Activated B cell treated with CpG ODN at 0.5 μM for 24 hours (primary cell): ENCODE results near the gene MYD88. TPM values are rescaled to one million over a fixed set of nuclear protein-coding genes. Genes with fewer than 3 reads are reported as not detected.

Source experiments
- ATAC-seq: fragments of 200-7000 bp; cut with Tn5 transposase; one replicate; pipeline ENCODE4 v1.10.0; 2021; ENCODE audit warnings: low read depth, mild to moderate bottlenecking, moderate library complexity
- CTCF ChIA-PET: fragments of 350-600 bp; sonication (Branson Sonifier 250); formaldehyde crosslinking; loops from one replicate; lab custom pipeline; 2021; ENCODE audit warnings: antibody characterized with exemption; lab: Charles Lee
- POLR2A ChIA-PET: fragments of 350-600 bp; sonication (Branson Sonifier 250); formaldehyde crosslinking; loops from one replicate; lab custom pipeline; 2021; ENCODE audit warnings: antibody characterized with exemption; lab: Charles Lee
- DNase-seq: peaks from one replicate; pipeline ENCODE4 v3.0.0; 2022
- H3K27ac Mint-ChIP-seq: one replicate; pipeline ENCODE4 v1.8.0; 2020; ENCODE audit warnings: mixed read lengths
- H3K27me3 Mint-ChIP-seq: one replicate; pipeline ENCODE4 v1.8.0; 2021; ENCODE audit warnings: mixed read lengths
- H3K36me3 Mint-ChIP-seq: one replicate; pipeline ENCODE4 v1.8.0; 2021; ENCODE audit warnings: low read depth, mixed read lengths
- H3K4me1 Mint-ChIP-seq: one replicate; pipeline ENCODE4 v1.8.0; 2021; ENCODE audit warnings: mixed read lengths
- H3K4me3 Mint-ChIP-seq: one replicate; pipeline ENCODE4 v1.8.0; 2020; ENCODE audit warnings: mild to moderate bottlenecking, mixed read lengths
- H3K9me3 Mint-ChIP-seq: one replicate; pipeline ENCODE4 v1.8.0; 2020; ENCODE audit warnings: mixed read lengths
- CTCF ChIP-seq: fragments of 200-600 bp; IDR thresholded peaks from one replicate; pipeline ENCODE4 v1.8.0; 2022; ENCODE audit warnings: antibody characterized with exemption, mild to moderate bottlenecking
- intact Hi-C: fragments of 100-400 bp; cut with micrococcal nuclease; formaldehyde crosslinking; loops from one replicate; pipeline ENCODE4 v1.15.1; 2024
- total RNA-seq: library from RNA; stranded (reverse); gene quantifications from 2 replicates; pipeline ENCODE4 v1.2.3, GENCODE V29; 2022

Gene MYD88
- total RNA-seq, 1 donor from 2014 or later = 62.7 TPM

GRCh38 chr3:38136777-38137614, 1.5 kb upstream of the MYD88 start, which contains the start of gene ACAA1:
TSS of gene ACAA1 (minus strand) at chr3:38137127. CDS start at chr3:38137035, 92 bp downstream.
- Mint-ChIP-seq H3K36me3 (peaks cover 55% of the 10 kb centered on the region), H3K4me1 (peaks cover 66% of the 10 kb centered on the region), H3K9me3 (no peaks in the 10 kb centered on the region), H3K4me3 (peak within 1 kb of the TSS; percentile 97), H3K27ac (peak within 1 kb of the TSS; percentile 99), H3K27me3 (no peaks in the 10 kb centered on the region)
- DNase-seq = peak; percentile 90
- intact Hi-C loops = loop anchor here (1.0 to 5.0 kb wide), 9 partner anchors 17 to 1270 kb away; partner anchors contain the start of genes DLEC1, EPM2AIP1, EXOG and MLH1
- CTCF ChIA-PET = interaction anchor here (0.8 to 1.2 kb wide), 5 partner anchors 21 to 210 kb away, joined by 3 to 7 read pairs (median 3); partner anchors contain the start of genes OXSR1 and XYLB
- TF ChIP-seq CTCF = no peak
- peak; percentile 92 for ATAC-seq
- POLR2A ChIA-PET = interaction anchor here (0.7 to 8.4 kb wide), 21 partner anchors 9 to 1269 kb away, joined by 3 to 217 read pairs (median 4); partner anchors contain the start of genes ACVR2B, DLEC1, EPM2AIP1 and EXOG

DNA sequence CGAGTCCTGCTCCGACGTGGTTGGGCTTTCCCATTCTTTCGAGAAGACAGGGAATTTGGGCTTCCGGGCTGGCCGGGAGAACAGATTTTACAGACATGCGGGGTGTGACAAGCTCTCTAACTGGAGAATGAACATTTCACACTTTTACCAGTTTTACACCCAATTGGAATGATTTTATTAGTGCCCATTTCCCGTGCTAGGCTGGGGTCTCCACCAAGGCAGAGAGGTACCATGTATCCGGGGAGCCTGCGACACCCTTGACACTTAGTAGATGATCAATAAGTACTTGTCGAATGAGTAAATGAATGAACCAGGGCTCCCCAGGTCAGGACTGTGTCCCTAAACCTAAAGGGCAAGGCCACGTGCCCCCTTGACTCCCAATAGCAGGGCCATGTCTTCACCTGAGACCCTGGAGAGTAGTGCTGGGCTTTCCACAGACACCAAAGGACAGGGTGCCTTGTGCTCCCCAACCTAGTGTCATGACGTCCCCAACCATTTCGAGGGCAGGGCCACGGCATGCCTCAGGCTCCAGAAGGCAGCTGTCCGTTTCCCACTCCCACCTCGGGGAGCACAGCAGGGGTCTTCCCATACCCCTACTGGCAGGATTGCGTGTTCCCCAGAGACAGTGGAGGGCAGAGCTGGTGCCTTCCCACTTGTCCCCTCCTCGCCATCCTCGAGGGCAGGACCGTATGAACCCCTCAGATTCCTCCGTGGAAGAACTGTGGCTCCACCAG, 679 bp upstream of the MYD88 start:
- no peaks in the 10 kb centered on the region for H3K27me3 Mint-ChIP-seq
- peaks cover 69% of the 10 kb centered on the region for H3K4me1 Mint-ChIP-seq
- ATAC-seq (no peak), DNase-seq (peak; percentile 36)
- ChIA-PET POLR2A (interaction anchor here (0.7 to 8.4 kb wide), 19 partner anchors 10 to 1269 kb away, joined by 3 to 217 read pairs (median 5); partner anchors contain the start of genes ACVR2B, DLEC1, EPM2AIP1 and EXOG), CTCF (interaction anchor here (0.8 to 1.2 kb wide), 4 partner anchors 22 to 209 kb away, joined by 3 to 7 read pairs (median 3); partner anchors contain the start of genes OXSR1 and XYLB)
- intact Hi-C loops = loop anchor here (1.0 to 5.0 kb wide), 11 partner anchors 17 to 1269 kb away; partner anchors contain the start of genes DLEC1, EPM2AIP1, EXOG and MLH1
- peak overlapping the region; percentile 99 for H3K27ac Mint-ChIP-seq
- H3K36me3 Mint-ChIP-seq = peaks cover 56% of the 10 kb centered on the region
- TF ChIP-seq CTCF = no peak
- no peaks in the 10 kb centered on the region for H3K9me3 Mint-ChIP-seq
- peak overlapping the region; percentile 97 for H3K4me3 Mint-ChIP-seq

GRCh38 chr3:38139191-38139590, 730 bp downstream of the MYD88 start:
- Mint-ChIP-seq H3K36me3 (peaks cover 46% of the 10 kb centered on the region), H3K4me3 (peak overlapping the region; percentile 97), H3K27ac (peak overlapping the region; percentile 99), H3K4me1 (peaks cover 73% of the 10 kb centered on the region), H3K9me3 (no peaks in the 10 kb centered on the region), H3K27me3 (no peaks in the 10 kb centered on the region)
- intact Hi-C loops = loop anchor here (1.0 to 5.0 kb wide), 4 partner anchors 10 to 1012 kb away; partner anchors contain the start of gene XYLB
- no peak for ATAC-seq
- CTCF ChIA-PET = interaction anchor here (1.4 to 1.7 kb wide), 2 partner anchors 25 to 28 kb away, joined by 5 to 6 read pairs; no protein-coding TSS in a partner anchor
- DNase-seq = no peak
- TF ChIP-seq CTCF = no peak
- POLR2A ChIA-PET = interaction anchor here (0.6 to 8.4 kb wide), 8 partner anchors 9 to 145 kb away, joined by 3 to 217 read pairs (median 4); partner anchors contain the start of gene OXSR1

DNA sequence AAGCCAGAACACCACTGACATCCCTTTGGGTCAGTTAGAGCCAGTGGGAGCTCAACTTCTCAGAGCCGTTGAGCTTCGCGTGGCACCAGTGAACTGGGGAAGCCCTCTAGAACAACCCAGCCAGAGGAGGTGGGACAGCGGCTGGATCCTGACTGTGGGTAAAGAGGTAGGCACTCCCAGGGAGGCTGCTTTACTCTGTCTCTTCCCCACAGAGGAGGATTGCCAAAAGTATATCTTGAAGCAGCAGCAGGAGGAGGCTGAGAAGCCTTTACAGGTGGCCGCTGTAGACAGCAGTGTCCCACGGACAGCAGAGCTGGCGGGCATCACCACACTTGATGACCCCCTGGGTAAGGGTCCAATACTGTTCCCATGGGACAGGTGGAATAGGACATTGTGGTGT, 1.2 kb downstream of the MYD88 start:
- TF ChIP-seq CTCF = no peak
- H3K4me3 Mint-ChIP-seq = peak overlapping the region; percentile 97
- peaks cover 73% of the 10 kb centered on the region for H3K4me1 Mint-ChIP-seq
- CTCF ChIA-PET = interaction anchor here (1.4 to 1.7 kb wide), 2 partner anchors 24 to 28 kb away, joined by 5 to 6 read pairs; no protein-coding TSS in a partner anchor
- peak overlapping the region; percentile 99 for H3K27ac Mint-ChIP-seq
- no peaks in the 10 kb centered on the region for H3K27me3 Mint-ChIP-seq
- peaks cover 43% of the 10 kb centered on the region for H3K36me3 Mint-ChIP-seq
- no peaks in the 10 kb centered on the region for H3K9me3 Mint-ChIP-seq
- POLR2A ChIA-PET = interaction anchor here (0.6 to 8.4 kb wide), 7 partner anchors 9 to 145 kb away, joined by 3 to 217 read pairs (median 3); partner anchors contain the start of gene OXSR1
- DNase-seq = no peak
- intact Hi-C loops = loop anchor here (1.0 to 5.0 kb wide), 4 partner anchors 10 to 1011 kb away; partner anchors contain the start of gene XYLB
- no peak for ATAC-seq
